GM20000 (cell line): ENCODE results near the gene TMEM214.
A peak's percentile ranks its signal among the peaks of the same experiment; 100 is the strongest.

Experiments used
- DNase-seq: peaks from one replicate; pipeline ENCODE4 v3.0.0; 2012; ENCODE audit warnings: low spot score
- CTCF ChIP-seq: IDR thresholded peaks from 2 replicates; pipeline ENCODE4 v1.5.1; 2012; ENCODE audit warnings: mild to moderate bottlenecking, control low read depth; ENCODE audit errors: extremely low read depth, missing control alignments

TMEM214 gene

DNA sequence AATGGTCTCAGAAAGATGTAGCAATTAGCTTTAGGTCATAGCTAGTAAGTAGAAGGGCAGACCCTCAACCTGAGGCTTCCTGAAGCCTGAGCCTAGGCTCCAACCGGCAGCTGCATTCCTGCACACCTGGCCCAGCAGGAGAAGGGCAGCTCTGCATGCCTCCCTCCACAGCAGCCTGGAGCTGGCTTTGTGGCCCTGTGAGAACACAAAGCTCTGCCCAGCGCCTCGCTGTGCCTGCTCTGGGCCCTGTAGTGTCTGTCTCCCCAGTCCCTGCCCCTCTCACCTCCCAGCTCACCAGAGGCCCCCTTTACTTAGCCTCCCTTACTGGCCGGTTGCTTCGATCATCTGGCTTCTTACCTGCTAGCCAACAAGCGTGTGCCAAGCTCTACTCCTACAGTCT is 6.7 kb downstream of the TMEM214 start:
- no peak for DNase-seq
- no peak for TF ChIP-seq CTCF

DNA sequence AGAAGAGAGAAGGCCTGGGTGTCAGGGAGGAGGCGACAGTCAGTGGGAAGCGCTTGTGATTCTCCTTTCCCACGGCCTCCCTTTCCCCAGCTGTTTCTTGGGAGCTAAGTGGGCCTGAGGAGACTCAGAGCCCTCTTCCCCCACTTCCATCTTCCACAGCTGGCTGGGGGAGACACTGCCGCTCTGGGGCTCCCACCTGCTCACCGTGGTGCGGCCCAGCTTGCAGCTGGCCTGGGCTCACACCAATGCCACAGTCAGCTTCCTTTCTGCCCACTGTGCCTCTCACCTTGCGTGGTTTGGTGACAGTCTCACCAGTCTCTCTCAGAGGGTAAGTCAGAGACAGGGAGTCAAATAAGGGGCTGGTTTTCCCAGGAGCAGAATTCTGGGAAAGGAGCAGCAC is 7.1 kb downstream of the TMEM214 start:
- no peak for DNase-seq
- TF ChIP-seq CTCF, result no peak

DNA sequence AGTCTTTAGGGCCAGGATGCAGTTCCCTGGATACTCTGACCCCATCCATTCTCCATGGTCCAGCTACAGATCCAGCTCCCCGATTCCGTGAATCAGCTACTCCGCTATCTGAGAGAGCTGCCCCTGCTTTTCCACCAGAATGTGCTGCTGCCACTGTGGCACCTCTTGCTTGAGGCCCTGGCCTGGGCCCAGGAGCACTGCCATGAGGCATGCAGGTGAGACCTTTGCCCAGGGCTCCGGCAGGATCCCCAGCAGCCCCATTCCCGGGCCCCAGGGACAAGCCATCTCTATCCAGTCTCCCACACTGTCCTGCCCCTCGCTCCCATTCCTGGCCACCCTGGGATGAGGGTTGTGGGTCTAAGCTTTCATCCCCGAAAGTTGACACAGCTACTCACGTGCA is 7.5 kb downstream of the TMEM214 start:
- TF ChIP-seq CTCF, result no peak
- DNase-seq, result no peak

GRCh38 chr2:27041752-27042151 is 9.0 kb downstream of the TMEM214 start:
- TF ChIP-seq CTCF, result no peak
- no peak for DNase-seq

GRCh38 chr2:27042159-27042661 is 9.4 kb downstream of the TMEM214 start:
- no peak for TF ChIP-seq CTCF

DNA sequence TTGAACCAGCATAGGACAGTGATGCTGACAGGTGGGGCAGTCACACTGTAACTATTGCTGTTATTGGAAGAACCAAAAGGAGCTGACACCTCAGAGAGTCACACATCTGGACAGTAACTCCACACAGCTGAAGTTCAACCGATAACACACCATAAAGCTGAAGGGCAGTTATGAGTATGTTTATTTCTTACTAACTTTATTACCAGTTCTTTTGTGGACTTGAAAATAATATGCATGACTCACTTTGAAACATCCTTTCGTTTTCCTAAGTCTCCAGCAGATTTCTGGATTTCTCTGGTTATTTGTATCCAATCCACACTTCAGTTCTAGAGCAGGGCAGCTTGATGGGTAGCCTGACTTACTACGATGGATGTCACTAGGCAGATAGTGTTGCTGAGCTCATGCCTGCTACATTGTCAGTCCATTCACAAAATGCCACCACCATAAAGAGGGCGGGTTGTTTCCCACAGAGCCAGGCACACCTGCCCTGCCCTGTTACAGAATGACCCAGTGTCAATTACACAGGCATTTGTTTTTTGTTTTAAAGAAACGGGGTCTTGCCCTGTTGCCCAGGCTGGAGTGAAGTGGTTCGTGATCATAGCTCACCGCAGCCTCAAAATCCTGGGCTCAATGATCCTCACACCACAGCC is 10.3 kb downstream of the TMEM214 start:
- DNase-seq, result no peak
- TF ChIP-seq CTCF, result no peak

More at GRCh38 chr2:27042159-27042661, 9.4 kb downstream of the TMEM214 start:
- peak; percentile 72 for DNase-seq

GRCh38 chr2:27049422-27050280 is 16.9 kb downstream of the TMEM214 start:
- DNase-seq, result peak; percentile 82
- TF ChIP-seq CTCF, result no peak
